MM.1S (cell line): ENCODE results near the gene MRC1.

Source experiments
- CTCF ChIP-seq: fragments of 300-600 bp; sonication (generic); IDR thresholded peaks from 2 replicates; pipeline ENCODE4 v1.5.1; 2016; ENCODE audit warnings: antibody characterized with exemption, low read length, mixed read lengths
- EZH2 ChIP-seq: fragments of 300-600 bp; sonication (generic); optimal IDR thresholded peaks from 2 replicates; pipeline ENCODE3; 2017; ENCODE audit warnings: low read depth, mild to moderate bottlenecking, antibody characterized with exemption, low read length, mixed read lengths

- TF ChIP-seq CTCF = no peak
- TF ChIP-seq EZH2 = no peak
Measured at GRCh38 chr10:17838080-17838648, 29.0 kb downstream of the MRC1 start.
